ENCODE data around the gene PLCL2. TPM values are rescaled to one million over a fixed set of nuclear protein-coding genes. Genes with fewer than 3 reads are reported as not detected.

Gene PLCL2
- total and polyA plus RNA-seq, 2 donors (not counting 3 experiments of a cell fraction or from before 2014, with no cell fraction given), result 2.3 to 10.7 TPM

DNA sequence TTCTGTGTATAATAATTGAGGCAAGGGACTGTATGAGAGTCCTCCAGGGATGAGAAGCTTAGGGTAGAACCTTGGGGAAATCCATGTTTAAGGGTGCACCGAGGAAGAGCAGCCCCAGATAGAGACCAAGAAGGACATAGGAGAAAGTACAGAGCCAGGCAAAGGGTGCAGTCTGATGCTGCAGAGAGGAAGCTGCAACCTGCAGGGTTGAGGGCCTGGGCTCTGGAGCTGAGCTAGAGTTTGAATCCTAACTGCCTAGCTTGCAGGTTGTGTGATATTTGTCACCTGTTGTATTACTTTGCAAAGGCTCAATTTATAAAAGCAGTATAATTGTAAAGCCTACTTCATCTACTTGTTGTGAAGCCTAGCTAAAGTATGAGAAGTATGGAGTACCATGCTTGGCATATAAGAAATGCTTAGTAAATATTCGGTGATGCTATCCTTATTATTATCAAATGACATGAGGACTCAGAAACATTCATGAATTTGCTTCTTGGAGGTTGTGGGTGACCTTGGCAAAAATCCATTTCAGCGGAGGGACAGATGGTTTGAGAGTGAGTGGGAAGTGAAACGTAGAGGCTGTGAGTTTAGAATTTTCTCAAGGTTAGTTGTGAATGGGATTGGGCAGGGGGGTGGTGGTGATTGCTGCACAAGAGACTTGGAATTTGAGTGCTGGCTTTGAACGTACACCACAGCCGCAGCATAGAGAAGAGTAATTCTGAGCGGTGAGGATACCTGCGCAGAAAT lies 43.8 kb downstream of the PLCL2 start:
- Histone ChIP-seq H3K27ac (ENCODE audit: insufficient read depth, low read depth, low read length) (no peak overlapping the region), H3K9me1 (replicated peaks; ENCODE audit: control insufficient read depth, extremely low read depth, insufficient read depth, low read length) (no peaks in the 10 kb centered on the region), H3K27me3 (ENCODE audit: control insufficient read depth in 2 of 2, insufficient read depth in 2 of 2, low read length in 2 of 2) (no peaks in the 10 kb centered on the region), H3K36me3 (ENCODE audit: control insufficient read depth in 2 of 2, extremely low read depth in 1 of 2, insufficient read depth in 2 of 2, low read length in 2 of 2) (no peaks in the 10 kb centered on the region), H3K4me1 (ENCODE audit: control insufficient read depth, extremely low read depth, insufficient read depth, low read length) (no peaks in the 10 kb centered on the region), H3K4me3 (replicated peaks in 1 of 3; ENCODE audit: insufficient read depth in 1 of 3, low read depth in 1 of 3, low read length in 3 of 3) (no peak overlapping the region), H3K9ac (replicated peaks; ENCODE audit: extremely low read depth, insufficient read depth, low read length) (no peak overlapping the region), H2AFZ (ENCODE audit: low read depth, low read length) (no peak overlapping the region), H3K79me2 (ENCODE audit: control insufficient read depth, insufficient read depth, low read length) (no peaks in the 10 kb centered on the region), H3K4me2 (ENCODE audit: insufficient read depth, low read length) (no peak overlapping the region), H4K20me1 (replicated peaks; ENCODE audit: control insufficient read depth, extremely low read depth, insufficient read depth, low read length) (peaks cover 5% of the 10 kb centered on the region), H3K9me3 (replicated peaks; ENCODE audit: control insufficient read depth, insufficient read depth, low read length) (no peaks in the 10 kb centered on the region)
- FAIRE-seq (no peak), DNase-seq (ENCODE audit: low read depth, low spot score) (no peak)
- TF ChIP-seq POLR2A (IDR thresholded peaks at IDR 0.05; ENCODE audit: low read depth, low read length) (no peak), MYC (IDR thresholded peaks at IDR 0.05; ENCODE audit: low read depth, low read length) (no peak), JUN (IDR thresholded peaks at IDR 0.05; ENCODE audit: borderline replicate concordance, insufficient read depth, insufficient read length, low read depth) (no peak), EZH2 (IDR thresholded peaks at IDR 0.05; ENCODE audit: borderline replicate concordance, low read depth, low read length, severe bottlenecking) (no peak), FOS (IDR thresholded peaks at IDR 0.05; ENCODE audit: borderline replicate concordance, insufficient read depth, low read length) (no peak), GATA2 (IDR thresholded peaks at IDR 0.05; ENCODE audit: insufficient read depth, insufficient read length, low read depth, low read length) (no peak), POLR2AphosphoS5 (IDR thresholded peaks at IDR 0.05; ENCODE audit: insufficient read depth, low read depth, low read length) (no peak)
- TF ChIP-seq, protein P1, sequence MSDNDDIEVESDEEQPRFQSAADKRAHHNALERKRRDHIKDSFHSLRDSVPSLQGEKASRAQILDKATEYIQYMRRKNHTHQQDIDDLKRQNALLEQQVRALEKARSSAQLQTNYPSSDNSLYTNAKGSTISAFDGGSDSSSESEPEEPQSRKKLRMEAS (IDR thresholded peaks at IDR 0.05; ENCODE audit: insufficient read depth, insufficient read length), result no peak
- TF ChIP-seq, protein P2, sequence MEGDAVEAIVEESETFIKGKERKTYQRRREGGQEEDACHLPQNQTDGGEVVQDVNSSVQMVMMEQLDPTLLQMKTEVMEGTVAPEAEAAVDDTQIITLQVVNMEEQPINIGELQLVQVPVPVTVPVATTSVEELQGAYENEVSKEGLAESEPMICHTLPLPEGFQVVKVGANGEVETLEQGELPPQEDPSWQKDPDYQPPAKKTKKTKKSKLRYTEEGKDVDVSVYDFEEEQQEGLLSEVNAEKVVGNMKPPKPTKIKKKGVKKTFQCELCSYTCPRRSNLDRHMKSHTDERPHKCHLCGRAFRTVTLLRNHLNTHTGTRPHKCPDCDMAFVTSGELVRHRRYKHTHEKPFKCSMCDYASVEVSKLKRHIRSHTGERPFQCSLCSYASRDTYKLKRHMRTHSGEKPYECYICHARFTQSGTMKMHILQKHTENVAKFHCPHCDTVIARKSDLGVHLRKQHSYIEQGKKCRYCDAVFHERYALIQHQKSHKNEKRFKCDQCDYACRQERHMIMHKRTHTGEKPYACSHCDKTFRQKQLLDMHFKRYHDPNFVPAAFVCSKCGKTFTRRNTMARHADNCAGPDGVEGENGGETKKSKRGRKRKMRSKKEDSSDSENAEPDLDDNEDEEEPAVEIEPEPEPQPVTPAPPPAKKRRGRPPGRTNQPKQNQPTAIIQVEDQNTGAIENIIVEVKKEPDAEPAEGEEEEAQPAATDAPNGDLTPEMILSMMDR (IDR thresholded peaks at IDR 0.05; ENCODE audit: extremely low read depth in 1 of 2, insufficient read depth in 1 of 2, low read depth in 1 of 2, low read length in 2 of 2), result no peak
- intact Hi-C loops (cut with micrococcal nuclease) (no loop called here), dilution Hi-C loops (cut with MboI; ENCODE audit: extremely low pct_ligation_motif_present, low sequenced_read_pairs) (no loop called here)
- CTCF ChIA-PET, result interaction anchor here (1.1 to 1.2 kb wide), 3 partner anchors 20 to 121 kb away, joined by 3 to 4 read pairs (median 3); no protein-coding TSS in a partner anchor
- no TSS peak for BruUV-seq (replicated peaks)
- POLR2A ChIA-PET, result no interaction called here
